ENCODE results near the gene SP8.

- TF ChIP-seq POLR2A (IDR thresholded peaks at IDR 0.05) (no peak), CTCF (IDR thresholded peaks at IDR 0.05) (no peak), POLR2AphosphoS5 (IDR thresholded peaks at IDR 0.05) (no peak)
Observed at GRCh38 chr7:20776942-20777341, 9.7 kb downstream of the SP8 start.

Measured in transverse colon (tissue), 4 donors.